HG03280 (cell line): ENCODE data around the gene SERPINA5.

ENCODE experiments used
- ATAC-seq: cut with Tn5 transposase; IDR thresholded peaks from one replicate; pipeline ENCODE4 v1.9.1; 2021; ENCODE audit warnings: mild to moderate bottlenecking, moderate library complexity; ENCODE audit not compliant: unreplicated experiment

Gene SERPINA5

DNA sequence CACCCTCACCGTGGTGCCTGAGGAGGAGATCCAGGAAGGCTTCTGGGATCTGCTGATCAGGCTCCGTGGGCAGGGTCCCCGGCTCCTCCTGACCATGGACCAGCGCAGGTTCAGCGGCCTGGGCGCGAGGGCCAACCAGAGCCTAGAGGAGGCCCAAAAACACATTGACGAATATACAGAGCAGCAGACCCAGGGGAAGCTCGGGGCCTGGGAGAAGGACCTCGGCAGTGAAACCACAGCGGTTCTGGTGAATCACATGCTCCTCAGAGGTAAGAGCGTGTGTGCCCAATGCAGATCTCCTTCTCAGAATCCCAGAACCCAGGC is 60.4 kb downstream of the SERPINA5 start:
- ATAC-seq: no peak
